ENCODE measurements around the gene PRUNE2.

The PRUNE2 gene

GRCh38 chr9:76730801-76731200 is 175.1 kb downstream of the PRUNE2 start:
- DNase-seq = no peak

GRCh38 chr9:76729980-76730737 is 175.8 kb downstream of the PRUNE2 start:
- DNase-seq = no peak

- no peak for DNase-seq
Measured at GRCh38 chr9:76729116-76729515, 176.8 kb downstream of the PRUNE2 start.

DNA sequence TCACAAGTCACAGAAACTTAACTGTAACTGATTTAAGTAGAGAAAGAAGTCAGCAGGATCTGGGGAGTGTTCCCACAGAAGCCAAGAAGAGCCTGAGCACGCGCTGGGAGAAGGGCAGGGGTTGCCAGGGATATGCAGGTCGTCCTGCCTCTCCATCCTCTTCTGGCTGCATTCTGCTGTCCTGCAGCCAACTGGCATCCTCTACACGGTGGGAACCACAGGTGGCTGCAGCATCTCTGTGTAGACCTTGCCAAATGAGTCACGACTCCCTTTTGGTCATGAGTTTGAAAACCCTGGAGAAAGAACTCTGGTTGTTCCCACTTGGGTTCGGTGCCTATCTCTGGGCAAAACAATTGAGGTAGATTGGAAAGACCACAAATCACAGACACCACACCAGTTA is 180.0 kb downstream of the PRUNE2 start:
- DNase-seq = no peak

- DNase-seq = no peak
Measured at GRCh38 chr9:76725011-76725546, 180.8 kb downstream of the PRUNE2 start.

DNA sequence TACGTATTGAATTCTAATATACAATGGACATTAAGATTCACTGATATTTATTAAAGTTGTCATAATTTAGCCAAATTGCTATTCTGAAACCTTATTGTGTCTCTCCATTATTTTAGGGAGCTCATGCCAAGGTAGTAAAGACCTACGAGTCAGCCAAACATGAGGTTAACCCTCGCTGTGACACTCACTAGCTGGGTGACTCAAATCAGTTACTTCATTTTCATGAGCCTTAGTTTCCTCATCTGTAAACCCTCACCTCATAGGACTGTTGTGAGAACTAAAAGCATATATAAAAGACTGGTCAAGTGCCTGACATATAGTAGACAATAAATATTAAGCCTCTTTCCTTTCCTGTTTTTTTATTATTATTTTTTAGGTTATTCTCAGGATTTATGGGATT is 185.7 kb downstream of the PRUNE2 start:
- peak; percentile 5 for DNase-seq

DNA sequence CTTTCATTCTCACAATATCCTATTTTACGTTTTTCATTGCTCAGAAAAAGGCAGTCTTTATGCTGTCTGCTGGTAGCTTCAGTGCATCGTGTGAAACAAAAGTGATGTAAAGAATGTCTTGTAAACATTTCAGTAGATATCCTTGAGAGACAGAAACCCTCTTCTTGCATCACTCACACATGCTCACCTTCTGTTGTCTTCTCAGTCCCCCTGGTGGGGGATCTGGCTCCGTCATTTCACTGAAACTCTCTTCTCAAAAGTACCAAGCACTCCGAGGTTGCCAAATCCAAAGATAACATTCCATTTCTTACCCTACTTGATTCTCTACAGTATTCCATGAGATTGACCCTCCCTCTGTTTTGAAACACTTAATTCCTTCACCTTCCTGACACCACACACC is 187.7 kb downstream of the PRUNE2 start:
- no peak for DNase-seq

- DNase-seq = peak; percentile 64
Measured at GRCh38 chr9:76717613-76718012, 188.3 kb downstream of the PRUNE2 start.

DNA sequence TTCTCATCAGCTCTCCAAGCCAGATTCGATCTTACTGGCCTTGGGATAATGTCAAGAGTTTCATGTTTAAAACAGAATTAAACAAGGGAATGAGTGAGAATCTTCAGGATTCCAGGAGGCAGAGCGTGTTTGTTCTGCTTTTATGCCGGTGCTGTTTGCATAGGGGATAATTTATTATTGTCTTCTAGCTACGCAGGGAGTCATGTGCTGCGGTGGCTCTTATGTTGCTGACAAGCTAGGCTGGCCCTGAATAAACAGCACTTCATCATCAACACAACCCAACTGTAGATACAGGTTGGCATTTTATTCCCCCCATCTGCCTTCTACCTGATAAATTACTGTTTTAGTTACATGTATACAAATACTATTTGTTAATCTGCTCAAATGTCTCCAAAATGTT is 188.7 kb downstream of the PRUNE2 start:
- no peak for DNase-seq

DNA sequence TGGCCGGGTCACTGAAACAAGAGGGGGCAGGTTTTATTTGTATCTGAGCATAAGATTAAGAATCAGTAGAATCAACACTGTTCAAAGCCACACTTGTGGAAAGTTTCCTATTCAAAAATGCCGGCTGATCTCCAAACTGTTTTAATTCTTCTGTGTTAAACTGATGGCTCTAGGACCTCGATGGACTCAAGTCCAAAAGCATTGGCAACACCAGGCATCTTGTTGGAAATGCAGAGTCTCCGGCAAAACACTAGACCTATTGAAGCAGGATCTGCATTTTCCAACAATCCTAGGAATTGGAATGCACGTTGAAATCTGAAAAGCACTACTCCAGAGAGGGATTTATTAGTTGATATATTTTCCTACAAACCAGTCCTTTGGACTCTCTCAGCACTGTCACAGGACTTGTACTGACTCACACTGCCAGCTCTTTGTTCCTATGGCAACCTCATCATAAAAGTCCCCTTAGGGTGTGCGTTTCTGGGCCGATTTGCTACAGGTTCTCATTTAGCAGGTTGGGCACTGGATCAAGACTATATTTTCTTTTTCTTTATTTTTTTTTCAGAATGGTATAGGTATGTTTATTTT is 189.7 kb downstream of the PRUNE2 start:
- DNase-seq = peak; percentile 18

- DNase-seq = no peak
Measured at GRCh38 chr9:76713381-76713780, 192.5 kb downstream of the PRUNE2 start.

- DNase-seq = no peak
Measured at GRCh38 chr9:76709020-76709419, 196.9 kb downstream of the PRUNE2 start.

DNA sequence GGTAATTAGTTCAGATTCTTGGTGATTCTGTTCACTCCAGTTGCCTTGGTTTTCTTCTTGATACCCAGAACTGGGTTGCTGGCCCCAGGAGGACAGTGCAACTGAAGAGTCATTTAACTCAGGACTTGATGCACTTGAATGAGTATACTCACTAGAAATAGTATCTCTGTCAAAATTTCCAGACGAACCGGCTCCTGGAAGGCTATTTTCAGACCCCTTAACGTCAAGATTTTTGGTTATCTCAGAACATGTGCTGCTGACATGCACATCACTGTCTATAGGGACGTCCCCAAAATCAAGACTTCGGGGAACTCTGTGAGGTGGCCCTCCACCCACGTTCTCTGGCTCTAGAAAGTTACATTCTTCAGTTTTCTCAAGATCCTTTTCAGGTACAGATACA is 198.4 kb downstream of the PRUNE2 start:
- no peak for DNase-seq

DNA sequence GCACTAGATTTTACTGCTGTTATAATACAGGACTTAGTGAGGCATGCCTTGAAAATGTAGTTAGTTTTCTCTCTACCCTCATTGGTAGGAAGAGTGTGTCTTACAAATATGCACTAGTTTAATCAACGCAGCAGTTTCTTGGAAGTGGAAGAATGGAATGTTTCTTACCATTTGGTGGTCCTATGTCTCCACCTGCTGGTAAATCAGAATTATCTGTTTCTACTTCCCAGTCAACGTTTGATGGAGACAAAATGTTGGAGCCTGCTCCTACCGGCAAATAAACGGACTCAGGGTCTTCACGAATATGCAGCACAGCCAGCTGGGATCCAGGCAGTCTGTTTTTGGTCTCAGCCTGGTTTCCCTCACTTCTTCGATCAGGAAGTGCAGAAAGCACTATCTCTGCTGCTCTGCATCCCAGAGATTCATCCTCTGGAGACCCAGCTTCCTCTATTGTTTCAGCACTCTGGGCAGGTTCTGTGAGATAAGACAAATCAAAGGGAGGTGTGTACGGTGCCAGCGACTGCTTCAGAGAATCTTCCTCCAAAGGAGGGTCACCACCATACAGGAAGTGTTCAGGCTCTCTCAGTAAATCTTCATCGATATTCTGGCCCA is 201.2 kb downstream of the PRUNE2 start:
- peak; percentile 72 for DNase-seq

DNA sequence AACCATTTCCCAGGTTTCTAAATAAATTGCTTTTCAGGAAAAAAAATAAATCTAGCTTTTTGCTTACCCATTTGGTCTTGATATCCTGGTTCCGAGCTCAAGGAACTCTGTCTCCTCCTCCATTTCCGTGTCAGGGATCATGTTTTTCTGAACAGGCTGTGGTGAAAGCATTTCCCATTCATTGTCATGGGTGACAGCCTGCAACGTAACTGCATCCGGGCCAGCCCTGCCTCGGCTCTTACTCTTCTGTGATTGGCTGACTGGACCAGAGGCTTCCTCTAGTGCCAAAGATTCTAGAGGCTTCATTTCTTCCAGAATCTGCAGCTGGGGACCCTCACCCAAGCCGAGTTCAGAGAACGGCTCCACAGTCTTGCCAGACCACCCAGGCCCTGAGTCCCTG is 202.6 kb downstream of the PRUNE2 start:
- DNase-seq = no peak

DNA sequence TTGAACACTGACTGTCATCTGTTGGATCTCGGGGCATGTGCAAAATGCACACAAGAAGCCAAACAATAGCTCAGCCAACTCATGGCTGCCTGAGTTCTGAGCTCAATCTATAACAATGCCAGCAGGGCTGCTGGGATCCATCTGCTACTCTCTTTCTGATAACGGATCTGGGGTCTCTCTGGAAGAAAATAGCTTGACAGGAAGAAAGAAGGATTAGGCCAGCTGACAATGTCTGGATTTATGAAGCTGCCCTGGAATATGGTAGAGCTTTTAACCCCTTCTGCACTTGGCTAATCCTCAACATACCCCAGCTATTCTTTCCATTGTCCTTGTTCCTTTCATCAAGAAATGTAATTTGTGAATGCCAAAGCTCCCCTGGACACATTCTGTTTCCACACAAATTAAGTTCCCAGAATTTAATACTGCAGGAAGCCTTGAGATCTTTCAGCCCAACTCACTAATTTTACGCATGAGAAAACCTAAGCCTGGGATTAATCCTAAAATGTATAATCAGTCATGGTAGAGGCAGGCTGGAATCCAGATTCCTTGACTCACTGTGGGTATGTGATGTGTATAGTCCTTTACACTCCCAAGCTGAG is 204.4 kb downstream of the PRUNE2 start:
- no peak for DNase-seq

DNA sequence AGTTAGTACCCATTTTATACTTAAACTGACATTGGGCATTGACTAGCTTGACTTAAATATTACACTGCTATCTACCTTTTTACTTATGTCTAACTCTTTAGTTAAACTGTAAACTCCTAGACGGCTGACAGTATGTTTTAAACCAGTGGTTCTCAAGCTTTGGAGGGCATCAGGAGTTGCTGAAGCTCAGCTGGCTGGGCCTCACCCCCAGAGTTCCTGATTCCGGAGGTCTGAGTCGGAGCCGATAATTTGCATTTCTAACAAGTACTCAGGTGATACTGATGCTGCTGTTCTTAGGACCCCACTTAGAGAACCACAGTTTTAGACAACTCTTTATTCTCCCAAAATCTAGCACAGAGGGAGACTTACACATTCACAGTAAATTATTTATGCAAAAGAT is 205.0 kb downstream of the PRUNE2 start:
- no peak for DNase-seq

DNA sequence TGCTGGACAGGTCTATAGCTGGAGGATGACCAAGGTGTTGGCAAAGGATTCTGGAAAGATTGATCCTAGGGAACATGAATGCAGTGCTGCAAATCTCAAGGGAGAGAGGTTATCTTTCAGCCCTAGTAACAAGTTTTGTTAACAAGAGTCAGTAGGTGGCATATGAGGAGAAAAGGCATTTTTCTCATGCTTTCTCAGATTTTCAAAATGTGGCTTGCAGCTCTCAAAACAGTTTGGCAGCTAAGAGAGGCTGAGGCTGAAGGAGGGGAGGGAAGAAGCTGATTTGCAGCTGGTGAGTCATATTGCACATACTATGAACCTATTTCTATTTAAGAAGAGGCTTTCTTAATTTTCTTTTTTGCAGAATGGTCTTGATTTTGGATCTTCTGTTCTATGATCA is 205.9 kb downstream of the PRUNE2 start:
- peak; percentile 40 for DNase-seq

GRCh38 chr9:76697554-76697953 is 208.4 kb downstream of the PRUNE2 start:
- no peak for DNase-seq

DNA sequence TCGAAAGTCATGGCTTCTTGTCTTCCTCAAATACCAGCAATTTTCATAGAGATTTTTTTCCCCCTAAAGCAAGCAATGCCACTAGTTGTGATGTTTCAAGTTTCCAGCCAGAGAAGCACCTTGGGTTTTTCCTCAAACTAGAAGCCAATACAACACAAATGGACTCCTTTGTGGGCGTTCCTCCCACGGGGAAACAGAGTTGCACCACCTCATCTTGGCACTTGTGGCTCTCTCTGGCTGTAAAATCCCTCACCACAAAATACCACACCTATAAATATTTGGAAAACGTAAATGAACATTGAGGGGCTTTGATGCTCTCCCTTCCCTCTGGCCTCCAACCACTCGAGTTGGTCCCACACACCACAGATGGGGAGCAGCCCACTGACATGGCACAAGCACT is 208.8 kb downstream of the PRUNE2 start:
- no peak for DNase-seq

DNA sequence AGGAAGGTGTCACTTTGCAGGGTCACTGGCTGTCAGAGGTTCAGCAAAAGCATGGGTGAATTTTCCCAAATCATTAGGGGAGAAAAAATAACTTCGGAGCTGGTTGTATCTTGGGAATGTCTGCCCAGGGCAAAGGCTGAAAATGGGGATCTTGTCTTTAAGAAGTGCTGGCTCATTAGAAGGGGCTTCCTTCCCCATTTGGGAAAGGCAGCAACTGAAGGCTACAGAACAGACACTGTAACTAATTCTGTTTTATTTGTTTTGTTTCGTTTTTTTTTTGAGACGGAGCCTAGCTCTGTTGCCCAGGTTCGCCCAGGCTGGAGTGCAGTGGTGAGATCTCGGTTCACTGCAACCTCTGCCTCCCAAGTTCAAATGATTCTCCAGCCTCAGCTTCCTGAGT is 212.0 kb downstream of the PRUNE2 start:
- no peak for DNase-seq

DNA sequence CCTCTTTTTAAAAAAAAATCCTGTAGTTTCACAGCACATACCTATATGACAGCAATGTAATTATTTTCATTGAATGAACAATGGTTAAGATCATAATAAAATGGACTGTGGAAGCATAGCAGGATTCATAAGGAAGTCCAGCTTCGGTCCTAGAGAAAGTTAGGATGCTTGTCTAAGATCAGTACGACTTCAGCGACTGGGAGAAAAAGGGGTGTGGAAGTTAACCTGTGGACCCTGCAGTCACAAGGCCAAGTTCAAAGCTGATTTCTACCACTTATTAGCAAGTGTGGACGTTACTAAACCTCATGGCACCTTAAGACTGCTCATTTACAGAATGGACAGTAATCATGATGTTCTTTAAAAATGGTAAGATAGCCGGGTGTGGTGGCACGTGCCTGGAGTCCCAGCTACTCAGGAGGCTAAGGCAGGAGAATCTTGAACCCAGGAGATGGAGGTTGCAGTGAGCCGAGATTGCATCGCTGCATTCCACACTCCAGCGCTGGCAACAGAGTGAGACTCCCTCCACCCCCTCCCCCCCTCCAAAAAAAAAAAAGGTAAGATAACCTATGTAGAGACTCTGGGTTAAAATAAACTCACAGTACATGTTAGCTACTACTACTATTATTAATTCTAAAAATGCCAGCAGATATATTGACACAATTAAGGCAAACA is 213.3 kb downstream of the PRUNE2 start:
- no peak for DNase-seq
